ENCODE data around the gene TMEM63B. TPM values are rescaled to one million over a fixed set of nuclear protein-coding genes. Genes with fewer than 3 reads are reported as not detected.

The TMEM63B gene
- total RNA-seq, 4 donors from 2014 or later: 73.4 to 91.2 (median 87.7) TPM

DNA sequence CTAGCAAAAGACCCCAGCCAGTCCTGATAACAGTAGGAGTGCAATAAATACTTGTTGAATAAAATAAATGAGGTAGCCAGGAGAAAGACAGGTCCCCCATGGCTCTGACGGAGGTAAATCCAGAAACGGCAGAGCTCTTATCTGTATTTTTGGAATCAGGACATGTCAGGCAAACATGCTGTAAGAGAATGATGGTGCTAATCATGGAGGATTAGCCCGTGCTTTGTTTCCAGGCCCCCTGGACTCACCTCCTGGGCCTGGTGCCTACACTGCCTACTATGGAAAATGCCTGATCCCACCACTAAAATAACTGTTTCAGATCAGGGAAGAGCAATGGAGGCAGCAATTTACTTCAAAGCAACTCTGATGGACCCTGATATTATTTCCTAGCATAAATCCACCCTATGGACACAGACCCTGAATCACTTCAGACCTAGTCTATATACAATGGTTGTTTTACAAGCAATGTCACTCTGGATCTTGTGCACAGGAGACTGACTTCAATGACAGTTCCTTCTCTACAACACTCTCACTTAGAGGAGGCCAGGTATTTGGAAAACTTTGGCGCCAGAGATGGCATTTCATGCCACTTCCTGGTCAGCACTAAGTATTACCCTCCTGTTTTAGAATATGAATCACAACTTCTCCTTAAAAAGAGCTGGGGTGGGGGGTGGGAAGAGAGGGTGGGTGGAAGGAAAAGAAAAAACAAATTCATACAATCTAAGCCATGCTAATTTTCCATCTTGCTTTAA is 6.5 kb upstream of the TMEM63B start:
- intact Hi-C loops (cut with DNase I; ENCODE audit: low total_unique reads): no loop called here
- 80 to 83% methylated on average over 4 of the region's 4 CpGs for WGBS, 2 donors
- TF ChIP-seq, protein P1, sequence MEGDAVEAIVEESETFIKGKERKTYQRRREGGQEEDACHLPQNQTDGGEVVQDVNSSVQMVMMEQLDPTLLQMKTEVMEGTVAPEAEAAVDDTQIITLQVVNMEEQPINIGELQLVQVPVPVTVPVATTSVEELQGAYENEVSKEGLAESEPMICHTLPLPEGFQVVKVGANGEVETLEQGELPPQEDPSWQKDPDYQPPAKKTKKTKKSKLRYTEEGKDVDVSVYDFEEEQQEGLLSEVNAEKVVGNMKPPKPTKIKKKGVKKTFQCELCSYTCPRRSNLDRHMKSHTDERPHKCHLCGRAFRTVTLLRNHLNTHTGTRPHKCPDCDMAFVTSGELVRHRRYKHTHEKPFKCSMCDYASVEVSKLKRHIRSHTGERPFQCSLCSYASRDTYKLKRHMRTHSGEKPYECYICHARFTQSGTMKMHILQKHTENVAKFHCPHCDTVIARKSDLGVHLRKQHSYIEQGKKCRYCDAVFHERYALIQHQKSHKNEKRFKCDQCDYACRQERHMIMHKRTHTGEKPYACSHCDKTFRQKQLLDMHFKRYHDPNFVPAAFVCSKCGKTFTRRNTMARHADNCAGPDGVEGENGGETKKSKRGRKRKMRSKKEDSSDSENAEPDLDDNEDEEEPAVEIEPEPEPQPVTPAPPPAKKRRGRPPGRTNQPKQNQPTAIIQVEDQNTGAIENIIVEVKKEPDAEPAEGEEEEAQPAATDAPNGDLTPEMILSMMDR (IDR thresholded peaks at IDR 0.05): no peak
- TF ChIP-seq POLR2A (IDR thresholded peaks at IDR 0.05): no peak
- H3K4me3 ChIP-seq (ENCODE audit: low read depth, poor library complexity, severe bottlenecking): no peak overlapping the region
- DNase-seq (ENCODE audit: low spot score in 2 of 2): no peak

DNA sequence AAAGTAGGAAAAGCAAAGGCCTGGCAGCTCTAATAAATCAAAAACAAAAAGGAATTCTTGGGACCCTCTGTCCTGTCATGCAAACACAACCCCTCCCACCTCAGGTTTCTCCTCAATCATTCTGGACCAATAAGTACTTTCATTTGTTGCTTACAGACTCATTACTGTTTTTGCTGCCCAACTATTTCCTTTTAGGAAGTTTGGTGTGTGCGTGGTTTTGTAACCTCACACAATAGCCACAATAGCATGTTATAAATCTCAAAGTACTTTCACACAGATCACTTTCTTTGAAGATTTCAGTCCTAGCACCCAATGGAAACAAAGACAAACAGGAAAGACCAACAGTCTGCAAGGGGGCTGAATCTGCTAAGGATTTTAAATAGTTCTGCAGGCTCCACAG is 4.6 kb upstream of the TMEM63B start:
- 43 to 47% methylated on average over 1 of the region's 1 CpG for WGBS, 2 donors
- H3K4me3 ChIP-seq (ENCODE audit: low read depth, poor library complexity, severe bottlenecking): no peak overlapping the region
- intact Hi-C loops (cut with DNase I; ENCODE audit: low total_unique reads): no loop called here
- TF ChIP-seq POLR2A (IDR thresholded peaks at IDR 0.05): no peak
- TF ChIP-seq, protein P1 (IDR thresholded peaks at IDR 0.05): no peak
- DNase-seq (ENCODE audit: low spot score in 2 of 2): no peak

DNA sequence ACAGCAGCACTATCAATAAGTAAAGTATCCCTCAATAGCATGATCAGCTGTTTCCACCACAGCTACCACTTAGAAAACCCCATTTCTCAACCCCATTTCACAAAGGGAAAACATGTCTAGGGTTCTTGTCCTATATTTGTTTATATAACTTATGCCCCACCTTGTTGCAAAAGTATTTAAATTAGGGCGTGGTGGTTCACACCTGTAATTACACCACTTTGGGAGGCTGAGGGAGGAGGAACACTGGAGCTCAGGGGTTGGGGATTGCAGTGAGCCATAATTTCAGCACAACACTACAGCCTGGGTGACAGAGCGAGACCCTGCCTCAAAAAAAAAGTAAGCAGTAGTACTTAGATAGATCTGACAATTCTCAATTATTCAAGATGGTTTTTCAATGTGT is 3.8 kb upstream of the TMEM63B start:
- DNase-seq (ENCODE audit: low spot score in 2 of 2): no peak
- TF ChIP-seq POLR2A (IDR thresholded peaks at IDR 0.05): no peak
- TF ChIP-seq, protein P1 (IDR thresholded peaks at IDR 0.05): no peak
- 84 to 86% methylated on average over 2 of the region's 2 CpGs for WGBS, 2 donors
- no peak overlapping the region for H3K4me3 ChIP-seq (ENCODE audit: low read depth, poor library complexity, severe bottlenecking)
- intact Hi-C loops (cut with DNase I; ENCODE audit: low total_unique reads): no loop called here

DNA sequence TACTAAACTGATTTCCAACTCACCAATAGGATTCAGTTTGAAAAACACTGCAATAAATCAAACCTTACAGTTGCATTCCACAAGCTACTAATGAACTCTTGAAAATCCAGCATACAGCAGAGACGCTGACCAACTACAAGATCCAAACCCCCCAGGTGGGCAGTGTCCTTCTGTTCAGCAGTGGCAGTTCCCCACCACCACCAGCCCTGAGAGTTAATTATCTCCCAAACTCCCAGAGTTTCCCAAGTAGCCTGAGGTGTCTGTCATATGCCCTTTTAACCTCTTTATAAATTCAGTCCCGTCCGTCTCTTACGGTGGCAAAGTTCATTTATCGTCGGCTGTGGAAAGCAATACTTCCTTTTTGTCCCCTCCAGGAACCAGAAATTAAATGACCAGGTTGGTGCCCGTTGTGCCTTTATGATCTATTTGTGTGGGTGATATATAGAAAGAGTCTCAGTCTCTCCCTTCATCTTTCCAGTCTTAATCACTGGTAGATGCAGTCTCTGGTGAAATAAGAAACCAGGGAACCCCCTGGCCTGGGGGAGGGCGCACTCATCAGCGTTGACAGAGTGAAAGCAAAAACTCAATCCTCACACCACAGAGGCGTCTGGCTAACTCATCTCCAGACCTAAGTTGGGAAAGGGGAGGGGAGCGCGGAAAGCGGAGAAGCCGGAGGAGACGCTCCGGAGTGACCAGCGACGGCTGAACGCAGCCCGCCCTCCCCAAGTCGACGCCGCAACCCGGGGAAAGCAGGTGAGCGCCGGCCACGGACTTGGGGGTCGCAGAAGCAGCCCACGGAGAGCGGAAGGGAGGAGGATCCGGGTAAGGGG is 819 bp upstream of the TMEM63B start:
- intact Hi-C loops (cut with DNase I; ENCODE audit: low total_unique reads): no loop called here
- 1 to 2% methylated on average over 31 of the region's 31 CpGs for WGBS, 2 donors
- peak overlapping the region; percentile 44 for H3K4me3 ChIP-seq (ENCODE audit: low read depth, poor library complexity, severe bottlenecking)
- TF ChIP-seq POLR2A (IDR thresholded peaks at IDR 0.05): no peak
- TF ChIP-seq, protein P1 (IDR thresholded peaks at IDR 0.05): no peak
- DNase-seq (ENCODE audit: low spot score in 2 of 2): peak; percentile 33 to 91

DNA sequence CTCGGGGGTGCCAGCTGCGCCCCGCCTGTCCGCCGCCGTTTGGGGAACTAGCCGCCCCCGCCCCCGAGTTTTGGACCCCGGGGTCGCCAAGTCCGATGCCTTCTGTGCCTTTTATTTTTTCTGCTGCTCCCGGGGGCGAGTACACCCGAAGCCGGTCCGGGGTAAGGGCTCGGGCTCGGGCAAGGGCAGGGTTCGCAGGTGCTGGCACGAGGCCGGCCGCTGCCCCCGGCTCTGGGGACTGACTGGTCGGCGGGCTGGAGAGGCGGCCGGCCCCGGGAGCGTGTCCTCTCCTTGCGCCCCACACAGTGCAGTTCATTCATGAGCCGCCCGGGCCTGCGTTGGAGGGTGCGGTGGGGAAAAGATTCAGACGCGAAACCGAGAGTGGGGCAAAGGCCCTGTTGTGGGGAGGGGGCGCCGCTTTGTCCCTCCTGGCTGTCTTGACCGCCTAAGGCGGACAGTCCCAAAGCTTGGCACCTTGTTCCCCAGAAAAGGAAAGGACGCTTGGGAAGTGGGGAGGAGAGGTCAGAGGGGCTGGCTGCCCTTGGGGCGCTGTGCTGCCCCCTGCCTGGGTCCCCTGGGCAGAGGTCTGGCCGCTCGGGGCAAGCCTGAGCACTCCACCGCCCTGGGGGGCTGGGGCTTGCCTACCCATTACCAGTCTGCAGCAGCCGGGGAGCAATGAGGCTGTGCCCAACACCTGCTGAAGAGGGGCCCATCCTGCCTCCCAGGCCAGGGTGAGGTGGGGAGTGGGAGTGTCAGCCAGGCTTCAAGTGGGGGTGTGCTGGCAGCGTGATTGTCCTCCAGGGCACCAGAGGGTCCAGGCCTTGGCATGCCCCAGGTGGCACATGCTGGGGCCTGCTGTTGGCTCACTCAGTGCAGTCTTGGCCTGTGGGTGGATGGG is 915 bp downstream of the TMEM63B start:
- WGBS, 2 donors: 6 to 7% methylated on average over 40 of the region's 49 CpGs
- DNase-seq (ENCODE audit: low spot score in 2 of 2): peak; percentile 35 to 88
- H3K4me3 ChIP-seq (ENCODE audit: low read depth, poor library complexity, severe bottlenecking): peak overlapping the region; percentile 75
- intact Hi-C loops (cut with DNase I; ENCODE audit: low total_unique reads): no loop called here
- TF ChIP-seq, protein P1 (IDR thresholded peaks at IDR 0.05): no peak
- TF ChIP-seq POLR2A (IDR thresholded peaks at IDR 0.05): no peak

Measured in lower leg skin (tissue), 4 donors.